GM12875 (cell line): ENCODE measurements around the gene EML6.

Source experiments
- H3K4me3 ChIP-seq: one replicate; pipeline ENCODE4 v1.5.1; 2011; ENCODE audit warnings: low read depth, low read length, control low read depth
- CTCF ChIP-seq: IDR thresholded peaks from 2 replicates; pipeline ENCODE4 v1.5.1; 2011; ENCODE audit warnings: low read depth, mild to moderate bottlenecking, control low read depth, inconsistent platforms, low read length, moderate library complexity, borderline replicate concordance; ENCODE audit not compliant: insufficient read depth

EML6 gene

GRCh38 chr2:54755641-54756326 lies 32.3 kb downstream of the EML6 start:
- no peak for TF ChIP-seq CTCF
- no peak overlapping the region for H3K4me3 ChIP-seq

- TF ChIP-seq CTCF = no peak
- H3K4me3 ChIP-seq = no peak overlapping the region
These were observed 34.0 kb downstream of the EML6 start for GRCh38 chr2:54757500-54757899.

- no peak for TF ChIP-seq CTCF
- H3K4me3 ChIP-seq = no peak overlapping the region
These were observed 35.5 kb downstream of the EML6 start for GRCh38 chr2:54758951-54759350.

GRCh38 chr2:54760310-54760709 lies 36.8 kb downstream of the EML6 start:
- no peak overlapping the region for H3K4me3 ChIP-seq
- no peak for TF ChIP-seq CTCF

- no peak overlapping the region for H3K4me3 ChIP-seq
- peak; percentile 67 for TF ChIP-seq CTCF
These were observed 40.3 kb downstream of the EML6 start for GRCh38 chr2:54763636-54764291.

- no peak for TF ChIP-seq CTCF
- H3K4me3 ChIP-seq = no peak overlapping the region
These were observed 44.5 kb downstream of the EML6 start for GRCh38 chr2:54767921-54768320.
